Spleen (tissue), 11 donors: Measurements from ENCODE around the gene FAM193A. TPM values are rescaled to one million over a fixed set of nuclear protein-coding genes. Genes with fewer than 3 reads are reported as not detected.

Source experiments
- DNase-seq: peaks from one replicate; pipeline ENCODE4 v3.0.0-alpha.2; 2020
- H3K27ac ChIP-seq, 8 donors: fragments of 200-600 bp; sonication (generic) in 7 of 8; 1 replicate in 4 of 8; 2 replicates in 4 of 8; pipeline versions ENCODE4 v1.5.0 to v1.8.0; 2016 to 2021; ENCODE audit warnings: inconsistent platforms in 4 of 8, mild to moderate bottlenecking in 4 of 8, moderate library complexity in 1 of 8
- H3K27me3 ChIP-seq, 7 donors: fragments of 200-600 bp; sonication (generic) in 6 of 7; replicated peaks in 1 of 7; 1 replicate in 4 of 7; 2 replicates in 3 of 7; pipeline versions ENCODE4 v1.5.0 to v1.8.0; 2016 to 2021; ENCODE audit warnings: inconsistent platforms in 3 of 7, mild to moderate bottlenecking in 1 of 7
- H3K36me3 ChIP-seq, 6 donors: fragments of 200-600 bp; sonication (generic) in 5 of 6; 1 replicate in 4 of 6; 2 replicates in 2 of 6; pipeline versions ENCODE4 v1.5.0 to v1.8.0; 2016 to 2021; ENCODE audit warnings: inconsistent platforms in 2 of 6
- H3K4me1 ChIP-seq, 6 donors: fragments of 200-600 bp; sonication (generic) in 5 of 6; 1 replicate in 3 of 6; 2 replicates in 3 of 6; pipeline versions ENCODE4 v1.5.0 to v1.8.0; 2016 to 2021; ENCODE audit warnings: inconsistent platforms in 3 of 6
- H3K4me3 ChIP-seq, 8 donors: fragments of 200-600 bp; sonication (generic) in 7 of 8; 1 replicate in 4 of 8; 2 replicates in 4 of 8; pipeline versions ENCODE4 v1.5.0 to v1.8.0; 2016 to 2021; ENCODE audit warnings: inconsistent platforms in 4 of 8, mild to moderate bottlenecking in 4 of 8, moderate library complexity in 2 of 8
- H3K9me3 ChIP-seq, 8 donors: fragments of 200-600 bp; sonication (generic) in 7 of 8; 1 replicate in 4 of 8; 2 replicates in 4 of 8; pipeline versions ENCODE4 v1.5.0 to v1.8.0; 2016 to 2021; ENCODE audit warnings: inconsistent platforms in 4 of 8
- POLR2A ChIP-seq, 3 donors: fragments of 450-650 bp; IDR thresholded peaks; one replicate each; pipeline ENCODE4 v1.5.1; 2017; ENCODE audit warnings: antibody characterized with exemption in 3 of 3, mild to moderate bottlenecking in 1 of 3
- POLR2AphosphoS5 ChIP-seq, 3 donors: sonication (generic); formaldehyde crosslinking; IDR thresholded peaks; one replicate each; pipeline ENCODE4 v1.5.1; 2017; ENCODE audit warnings: antibody characterized with exemption in 3 of 3
- WGBS, 5 donors: extraction: QIAGEN DNeasy Blood & Tissue Kit in 3 of 5; methylation state at CpG; one replicate each; pipeline versions ENCODE4 v1.1.5 to v1.1.7; 2013 to 2018; 5-methylcytosine and 5-hydroxymethylcytosine counted together
- intact Hi-C: fragments of 100-400 bp; cut with DNase I; formaldehyde crosslinking; loops from one replicate; pipeline ENCODE4 v1.15.0; 2023; ENCODE audit warnings: low total_unique reads
- polyA plus RNA-seq, 3 donors: library from polyadenylated mRNA; stranded (reverse); fragments of 200-250 nt; gene quantifications; one replicate each; pipeline ENCODE4 v1.2.1, GENCODE V29; 2013
- total RNA-seq, 7 donors: library from RNA; depleted of rRNA in 3 of 7; stranded (reverse); fragments of >200 nt in 3 of 7; fragmentation: NEBNext Ultra II Directional in 4 of 7; extraction: Animal tissue kit (Norgen Biotek cat#: 25700) in 4 of 7; gene quantifications; one replicate each; pipeline versions ENCODE4 v1.1.0 to v1.2.1, GENCODE V29; 2016 to 2021
- TF ChIP-seq, protein P1 (sequence below), 11 experiments: fragments of 200-600 bp in 7 of 11; fragments of 450-650 bp in 4 of 11; sonication (generic) in 4 of 11; IDR thresholded peaks in 8 of 11; conservative IDR thresholded peaks in 3 of 11; 1 replicate in 7 of 11; 2 replicates in 4 of 11; pipeline versions ENCODE4 v1.4.0 to v1.8.0; 2016 to 2021; ENCODE audit warnings: antibody characterized with exemption in 11 of 11, inconsistent platforms in 4 of 11, mild to moderate bottlenecking in 1 of 11
- donor health status: healthy with polysubstance abuse.
- donor health status: DM: no; HTN: no; CAD: no; lungs with moderate emphysema.
- donor health status: DM: no; HTN: no; CAD: no.
- donor health status: Bipolar disorder and iron deficiency.
- donor health status: healthy.
- donor health status: DM: no; HTN: no; CAD: no.
- donor health status: DM: yes; HTN: yes; CAD: no.

Gene FAM193A
- total and polyA plus RNA-seq, 10 donors, result 6.2 to 37.7 (median 31.6) TPM

DNA sequence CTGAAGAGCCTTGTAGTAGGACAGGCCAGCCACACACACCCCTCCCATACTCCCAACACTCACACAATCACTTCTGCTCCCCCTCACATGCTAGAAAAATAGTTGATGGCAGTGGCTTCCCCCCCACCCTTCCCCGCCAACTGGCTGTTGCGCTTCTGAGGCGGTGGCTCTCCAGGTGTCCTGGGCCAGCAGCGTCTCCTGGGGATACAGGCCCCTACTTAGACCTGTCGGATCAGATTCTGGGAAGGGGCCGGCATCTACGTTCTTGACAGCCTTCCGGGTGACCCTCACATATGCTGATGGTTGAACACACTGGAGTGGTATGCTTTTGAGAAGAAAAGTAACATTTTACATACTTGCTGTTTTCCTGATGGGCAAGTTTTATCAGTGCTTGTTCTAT lies 179.8 kb downstream of the FAM193A start:
- peaks cover 0 to 77% (median 41%) of the 10 kb centered on the region in 6 donors for H3K36me3 ChIP-seq
- no peak overlapping the region for H3K4me3 ChIP-seq
- no peaks in the 10 kb centered on the region for H3K9me3 ChIP-seq
- no peak overlapping the region for H3K27ac ChIP-seq
- H3K4me1 ChIP-seq, result peaks cover 6 to 39% (median 23%) of the 10 kb centered on the region in 6 donors
- no peaks in the 10 kb centered on the region for H3K27me3 ChIP-seq
- DNase-seq, result no peak
- WGBS, 5 donors, result 95 to 98% (median 98%) methylated on average over 8 of the region's 8 CpGs
- intact Hi-C loops, result no loop called here
- TF ChIP-seq, protein P1, sequence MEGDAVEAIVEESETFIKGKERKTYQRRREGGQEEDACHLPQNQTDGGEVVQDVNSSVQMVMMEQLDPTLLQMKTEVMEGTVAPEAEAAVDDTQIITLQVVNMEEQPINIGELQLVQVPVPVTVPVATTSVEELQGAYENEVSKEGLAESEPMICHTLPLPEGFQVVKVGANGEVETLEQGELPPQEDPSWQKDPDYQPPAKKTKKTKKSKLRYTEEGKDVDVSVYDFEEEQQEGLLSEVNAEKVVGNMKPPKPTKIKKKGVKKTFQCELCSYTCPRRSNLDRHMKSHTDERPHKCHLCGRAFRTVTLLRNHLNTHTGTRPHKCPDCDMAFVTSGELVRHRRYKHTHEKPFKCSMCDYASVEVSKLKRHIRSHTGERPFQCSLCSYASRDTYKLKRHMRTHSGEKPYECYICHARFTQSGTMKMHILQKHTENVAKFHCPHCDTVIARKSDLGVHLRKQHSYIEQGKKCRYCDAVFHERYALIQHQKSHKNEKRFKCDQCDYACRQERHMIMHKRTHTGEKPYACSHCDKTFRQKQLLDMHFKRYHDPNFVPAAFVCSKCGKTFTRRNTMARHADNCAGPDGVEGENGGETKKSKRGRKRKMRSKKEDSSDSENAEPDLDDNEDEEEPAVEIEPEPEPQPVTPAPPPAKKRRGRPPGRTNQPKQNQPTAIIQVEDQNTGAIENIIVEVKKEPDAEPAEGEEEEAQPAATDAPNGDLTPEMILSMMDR (IDR thresholded peaks at IDR 0.05 in 8 of 11, conservative IDR thresholded peaks at IDR 0.05 in 3 of 11), result no peak
- no peak for TF ChIP-seq POLR2A (IDR thresholded peaks at IDR 0.05)
- no peak for TF ChIP-seq POLR2AphosphoS5 (IDR thresholded peaks at IDR 0.05)

DNA sequence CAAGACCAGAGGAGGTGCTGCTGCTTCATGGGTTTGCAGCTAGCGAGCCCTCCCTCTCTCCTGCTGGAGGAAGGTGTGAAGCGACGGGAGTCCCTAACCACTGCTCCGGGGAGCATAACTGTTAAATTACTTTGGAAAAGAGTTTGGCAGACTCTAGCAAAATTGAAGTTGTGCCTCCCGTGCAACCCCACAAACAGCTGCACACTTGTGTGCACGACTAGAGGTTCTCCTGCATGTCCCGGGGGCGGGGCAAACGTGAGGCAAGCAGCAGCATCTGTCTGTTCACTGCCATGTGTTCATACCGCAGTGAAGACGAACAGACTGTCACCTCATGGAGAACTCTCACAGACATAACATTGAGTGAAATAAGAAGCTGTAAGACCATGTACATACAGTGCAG lies 185.1 kb downstream of the FAM193A start:
- Histone ChIP-seq H3K27ac (no peak overlapping the region), H3K36me3 (peaks cover 0 to 96% (median 47%) of the 10 kb centered on the region in 6 donors), H3K4me1 (no peaks in the 10 kb centered on the region), H3K27me3 (no peaks in the 10 kb centered on the region), H3K9me3 (no peaks in the 10 kb centered on the region), H3K4me3 (no peak overlapping the region)
- peak in 1 of 3 donors; percentile 3 for TF ChIP-seq POLR2AphosphoS5 (IDR thresholded peaks at IDR 0.05)
- TF ChIP-seq, protein P1 (IDR thresholded peaks at IDR 0.05 in 8 of 11, conservative IDR thresholded peaks at IDR 0.05 in 3 of 11), result no peak
- intact Hi-C loops, result no loop called here
- peak; percentile 30 for DNase-seq
- WGBS, 5 donors, result 87 to 94% (median 91%) methylated on average over 8 to 11 of the region's 11 CpGs

DNA sequence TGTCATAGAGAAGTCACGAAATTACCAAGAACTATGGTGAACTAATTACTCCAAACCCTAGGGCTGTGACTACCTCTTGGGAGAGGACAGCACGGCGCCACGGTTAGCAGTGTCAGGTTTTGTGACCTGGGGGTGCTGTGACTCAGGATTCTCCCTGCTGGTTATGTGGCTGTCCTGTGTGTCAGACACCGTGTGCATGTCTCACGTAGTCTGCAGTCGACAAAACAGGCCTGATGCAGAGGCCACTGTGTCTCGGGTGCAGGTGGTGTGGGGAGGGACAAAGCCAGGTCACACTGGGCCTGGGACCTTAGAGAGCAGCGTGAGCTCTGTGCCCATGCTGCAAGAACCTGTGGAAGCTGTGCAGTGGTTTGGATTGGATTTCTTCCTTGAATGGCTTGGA lies 185.6 kb downstream of the FAM193A start:
- intact Hi-C loops, result no loop called here
- Histone ChIP-seq H3K9me3 (no peaks in the 10 kb centered on the region), H3K36me3 (peaks cover 0 to 94% (median 42%) of the 10 kb centered on the region in 6 donors), H3K27ac (no peak overlapping the region), H3K4me3 (no peak overlapping the region), H3K4me1 (no peaks in the 10 kb centered on the region), H3K27me3 (no peaks in the 10 kb centered on the region)
- 92 to 97% (median 93%) methylated on average over 9 of the region's 9 CpGs for WGBS, 5 donors
- peak; percentile 37 for DNase-seq
- no peak for TF ChIP-seq POLR2A (IDR thresholded peaks at IDR 0.05)
- TF ChIP-seq, protein P1 (IDR thresholded peaks at IDR 0.05 in 8 of 11, conservative IDR thresholded peaks at IDR 0.05 in 3 of 11), result no peak
- peak in 1 of 3 donors; percentile 31 for TF ChIP-seq POLR2AphosphoS5 (IDR thresholded peaks at IDR 0.05)

DNA sequence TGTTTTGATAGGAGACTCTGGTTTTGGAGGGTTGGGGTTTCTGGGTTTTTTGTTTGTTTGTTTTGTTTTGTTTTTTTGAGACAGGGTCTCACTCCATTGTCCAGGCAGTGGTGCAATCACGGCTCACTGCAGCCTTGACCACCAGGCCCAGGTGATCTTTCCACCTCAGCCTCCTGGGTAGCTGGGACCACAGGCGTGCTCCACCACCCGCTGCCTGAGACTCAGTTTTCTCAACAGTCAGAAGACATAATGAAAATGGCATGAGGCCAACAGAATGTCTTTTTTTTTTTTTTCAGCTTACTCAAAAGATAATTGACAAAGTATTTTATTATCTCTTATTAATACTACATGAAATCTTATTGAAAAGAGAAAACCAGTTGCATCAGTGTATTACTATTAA lies 187.3 kb downstream of the FAM193A start:
- peaks cover 0 to 93% (median 30%) of the 10 kb centered on the region in 6 donors for H3K36me3 ChIP-seq

More for the DNA sequence above, 187.3 kb downstream of the FAM193A start:
- no peak overlapping the region for H3K27ac ChIP-seq
- peak; percentile 38 for DNase-seq
- no peaks in the 10 kb centered on the region for H3K27me3 ChIP-seq
- intact Hi-C loops, result no loop called here
- no peaks in the 10 kb centered on the region for H3K4me1 ChIP-seq
- no peak for TF ChIP-seq POLR2A (IDR thresholded peaks at IDR 0.05)
- TF ChIP-seq, protein P1 (IDR thresholded peaks at IDR 0.05 in 8 of 11, conservative IDR thresholded peaks at IDR 0.05 in 3 of 11), result no peak
- no peak for TF ChIP-seq POLR2AphosphoS5 (IDR thresholded peaks at IDR 0.05)
- H3K4me3 ChIP-seq, result no peak overlapping the region
- no peaks in the 10 kb centered on the region for H3K9me3 ChIP-seq
- WGBS, 5 donors, result 86 to 95% (median 90%) methylated on average over 3 of the region's 3 CpGs
